ENCODE data around the gene STPG4. TPM values are rescaled to one million over a fixed set of nuclear protein-coding genes. Genes with fewer than 3 reads are reported as not detected.

STPG4 gene
- total RNA-seq, 1 donor = 0.09 TPM

- H3K4me3 ChIP-seq (ENCODE audit: low read depth, low read length) = no peak overlapping the region
- TF ChIP-seq, protein P1, sequence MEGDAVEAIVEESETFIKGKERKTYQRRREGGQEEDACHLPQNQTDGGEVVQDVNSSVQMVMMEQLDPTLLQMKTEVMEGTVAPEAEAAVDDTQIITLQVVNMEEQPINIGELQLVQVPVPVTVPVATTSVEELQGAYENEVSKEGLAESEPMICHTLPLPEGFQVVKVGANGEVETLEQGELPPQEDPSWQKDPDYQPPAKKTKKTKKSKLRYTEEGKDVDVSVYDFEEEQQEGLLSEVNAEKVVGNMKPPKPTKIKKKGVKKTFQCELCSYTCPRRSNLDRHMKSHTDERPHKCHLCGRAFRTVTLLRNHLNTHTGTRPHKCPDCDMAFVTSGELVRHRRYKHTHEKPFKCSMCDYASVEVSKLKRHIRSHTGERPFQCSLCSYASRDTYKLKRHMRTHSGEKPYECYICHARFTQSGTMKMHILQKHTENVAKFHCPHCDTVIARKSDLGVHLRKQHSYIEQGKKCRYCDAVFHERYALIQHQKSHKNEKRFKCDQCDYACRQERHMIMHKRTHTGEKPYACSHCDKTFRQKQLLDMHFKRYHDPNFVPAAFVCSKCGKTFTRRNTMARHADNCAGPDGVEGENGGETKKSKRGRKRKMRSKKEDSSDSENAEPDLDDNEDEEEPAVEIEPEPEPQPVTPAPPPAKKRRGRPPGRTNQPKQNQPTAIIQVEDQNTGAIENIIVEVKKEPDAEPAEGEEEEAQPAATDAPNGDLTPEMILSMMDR (IDR thresholded peaks at IDR 0.05; ENCODE audit: insufficient read depth, low read length) = no peak
- no peak for DNase-seq (ENCODE audit: low read depth)
These were observed 3.5 kb upstream of the STPG4 start for GRCh38 chr2:47158576-47158975.

DNA sequence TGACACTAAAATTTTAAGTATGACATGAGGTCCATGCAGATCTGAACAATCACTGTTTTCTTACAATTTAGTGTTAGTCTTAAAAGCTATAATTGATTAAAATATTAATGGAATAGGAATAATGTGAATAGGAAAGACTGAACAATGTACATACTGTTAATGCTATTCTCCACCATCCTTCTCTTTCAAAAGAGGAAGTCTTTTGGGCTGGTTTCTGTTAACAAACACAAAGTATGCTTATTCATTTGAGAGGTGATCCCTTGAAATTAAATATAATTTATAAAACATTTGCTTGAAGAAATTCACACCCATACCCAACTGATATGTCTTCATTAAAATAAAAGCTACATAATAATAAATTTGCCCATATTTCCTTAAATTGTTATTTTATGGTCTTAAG is 2.3 kb downstream of the STPG4 start:
- no peak for DNase-seq (ENCODE audit: low read depth)
- no peak overlapping the region for H3K4me3 ChIP-seq (ENCODE audit: low read depth, low read length)
- TF ChIP-seq, protein P1 (IDR thresholded peaks at IDR 0.05; ENCODE audit: insufficient read depth, low read length) = no peak

DNA sequence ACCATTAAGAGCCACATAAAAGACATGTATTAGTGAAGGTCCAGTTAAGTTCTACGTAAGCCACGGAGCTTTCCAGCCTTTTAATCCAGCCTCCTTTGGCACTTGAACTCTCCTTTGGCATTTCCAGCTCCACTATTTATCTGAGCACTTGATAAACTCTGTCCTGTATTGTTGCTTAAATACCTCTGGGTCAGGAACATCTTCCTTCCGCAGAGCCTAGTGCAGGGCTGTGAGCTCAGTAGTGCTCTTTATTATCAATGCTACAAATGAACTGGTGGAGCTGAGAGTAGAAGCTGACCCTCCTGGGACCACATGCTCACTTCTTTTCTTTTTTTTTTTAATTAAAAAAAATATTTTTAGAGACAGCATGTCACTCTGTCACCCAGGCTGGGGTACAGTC is 4.9 kb downstream of the STPG4 start:
- TF ChIP-seq, protein P1 (IDR thresholded peaks at IDR 0.05; ENCODE audit: insufficient read depth, low read length) = no peak
- no peak overlapping the region for H3K4me3 ChIP-seq (ENCODE audit: low read depth, low read length)
- no peak for DNase-seq (ENCODE audit: low read depth)

DNA sequence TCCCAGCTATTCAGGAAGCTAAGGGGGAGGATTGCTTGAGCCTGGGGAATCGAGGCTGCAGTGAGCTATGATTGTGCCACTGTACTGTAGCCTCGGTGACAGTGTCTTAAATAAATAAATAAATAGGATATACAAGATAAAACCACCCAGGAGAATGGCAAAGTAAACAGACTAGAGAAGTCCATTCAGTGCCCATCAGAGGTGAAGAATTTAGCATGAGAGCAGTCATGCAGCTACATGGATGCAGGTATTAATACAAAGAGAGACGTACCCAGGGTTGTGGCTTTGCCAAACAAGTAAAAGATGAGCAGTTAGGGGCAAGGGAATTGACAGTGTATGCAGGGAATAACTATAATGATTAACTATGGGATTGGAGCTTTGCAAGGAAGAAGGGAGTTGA is 8.1 kb downstream of the STPG4 start:
- no peak for DNase-seq (ENCODE audit: low read depth)
- TF ChIP-seq, protein P1 (IDR thresholded peaks at IDR 0.05; ENCODE audit: insufficient read depth, low read length) = no peak
- H3K4me3 ChIP-seq (ENCODE audit: low read depth, low read length) = no peak overlapping the region

GRCh38 chr2:47145466-47145865 is 9.6 kb downstream of the STPG4 start:
- H3K4me3 ChIP-seq (ENCODE audit: low read depth, low read length) = no peak overlapping the region
- TF ChIP-seq, protein P1 (IDR thresholded peaks at IDR 0.05; ENCODE audit: insufficient read depth, low read length) = no peak
- no peak for DNase-seq (ENCODE audit: low read depth)

DNA sequence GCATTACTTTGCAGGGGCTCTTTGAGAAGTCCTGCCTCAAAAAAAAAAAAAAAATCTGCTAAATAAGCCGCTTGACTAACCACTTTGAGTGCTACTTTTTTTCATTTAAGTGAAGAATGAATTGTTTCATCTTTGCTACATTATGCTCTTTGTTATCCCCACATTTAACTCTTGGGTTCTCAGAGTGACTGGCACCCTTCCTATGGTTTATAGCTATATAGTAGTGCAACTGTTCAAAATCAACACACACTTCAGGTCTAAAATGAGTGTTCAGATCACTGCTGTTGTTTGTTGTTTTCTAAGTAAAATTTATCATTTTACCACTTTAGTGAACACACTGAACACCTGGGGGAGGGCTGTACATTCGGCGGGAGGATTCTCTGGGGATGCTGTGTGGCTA is 13.6 kb downstream of the STPG4 start:
- H3K4me3 ChIP-seq (ENCODE audit: low read depth, low read length) = no peak overlapping the region
- no peak for DNase-seq (ENCODE audit: low read depth)
- TF ChIP-seq, protein P1 (IDR thresholded peaks at IDR 0.05; ENCODE audit: insufficient read depth, low read length) = no peak

DNA sequence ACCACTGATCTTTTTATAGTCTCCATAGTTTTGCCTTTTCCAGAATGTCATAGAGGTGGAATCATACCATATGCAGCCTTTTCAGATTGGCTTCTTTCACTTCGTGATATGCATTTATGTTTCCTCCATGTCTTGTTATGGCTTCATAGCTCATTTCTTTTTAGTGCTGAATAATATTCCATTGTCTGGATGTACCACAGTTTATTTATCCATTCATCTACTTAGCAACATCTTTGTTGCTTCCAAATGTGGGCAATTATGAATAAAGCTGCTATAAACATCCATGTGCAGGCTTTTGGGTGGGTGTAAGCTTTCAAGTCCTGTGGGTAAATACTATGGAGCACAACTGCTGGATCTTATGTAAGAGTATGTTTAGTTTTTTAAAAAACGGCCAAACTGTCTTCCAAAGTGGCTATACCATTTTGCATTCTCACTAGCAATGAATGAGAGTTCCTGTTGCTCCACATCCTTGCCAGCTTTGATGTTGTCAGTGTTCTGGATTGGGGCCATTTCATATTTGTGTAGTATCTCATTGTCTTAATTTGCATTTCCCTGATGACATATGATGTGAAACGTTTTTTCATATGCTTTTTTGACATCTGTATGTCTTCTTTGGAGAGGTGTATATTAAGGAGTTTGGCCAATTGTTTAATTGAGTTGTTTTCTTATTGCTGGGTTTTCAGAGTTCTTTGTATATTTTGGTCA is 20.6 kb downstream of the STPG4 start:
- DNase-seq (ENCODE audit: low read depth) = no peak
- TF ChIP-seq, protein P1 (IDR thresholded peaks at IDR 0.05; ENCODE audit: insufficient read depth, low read length) = no peak

More for the DNA sequence above, 20.6 kb downstream of the STPG4 start:
- no peak overlapping the region for H3K4me3 ChIP-seq (ENCODE audit: low read depth, low read length)

Data from fibroblast of the aortic adventitia (primary cell).